Thyroid gland (tissue), 4 donors: Measurements from ENCODE around the gene ZDHHC22. TPM values are rescaled to one million over a fixed set of nuclear protein-coding genes. Genes with fewer than 3 reads are reported as not detected.
A peak's percentile ranks its signal among the peaks of the same experiment; 100 is the strongest.

Experiments
- DNase-seq, 2 donors: peaks; one replicate each; pipeline ENCODE4 v3.0.0-alpha.2; 2019
- H3K27ac ChIP-seq, 3 donors: fragments of 200-600 bp; sonication (generic); 1 replicate in 2 of 3; 2 replicates in 1 of 3; pipeline ENCODE4 v1.5.1; 2016 to 2019; ENCODE audit warnings: mild to moderate bottlenecking in 1 of 3, moderate library complexity in 1 of 3
- H3K27me3 ChIP-seq: fragments of 200-600 bp; sonication (generic); one replicate; pipeline ENCODE4 v1.5.1; 2019
- H3K36me3 ChIP-seq, 2 donors: fragments of 200-600 bp; sonication (generic); one replicate each; pipeline ENCODE4 v1.5.1; 2016 to 2019
- H3K4me1 ChIP-seq, 2 donors: fragments of 200-600 bp; sonication (generic); one replicate each; pipeline ENCODE4 v1.5.1; 2017 to 2019
- H3K4me3 ChIP-seq, 3 donors: fragments of 200-600 bp; sonication (generic); replicated peaks in 1 of 3; 1 replicate in 2 of 3; 2 replicates in 1 of 3; pipeline ENCODE4 v1.5.1; 2016; ENCODE audit warnings: mild to moderate bottlenecking in 1 of 3
- H3K9me3 ChIP-seq: fragments of 200-600 bp; sonication (generic); one replicate; pipeline ENCODE4 v1.5.1; 2017
- POLR2A ChIP-seq, 2 donors: fragments of 450-650 bp; IDR thresholded peaks; one replicate each; pipeline ENCODE4 v1.6.1; 2017; ENCODE audit warnings: antibody characterized with exemption in 2 of 2, mild to moderate bottlenecking in 2 of 2, moderate library complexity in 1 of 2
- WGBS, 2 donors: methylation state at CpG; one replicate each; pipeline ENCODE4 v1.1.5; 2017; 5-methylcytosine and 5-hydroxymethylcytosine counted together
- intact Hi-C: fragments of 100-400 bp; cut with DNase I; formaldehyde crosslinking; loops from one replicate; pipeline ENCODE4 v1.15.1; 2023
- total RNA-seq, 4 donors: library from RNA; depleted of rRNA; stranded (reverse); fragments of >200 nt; gene quantifications; one replicate each; pipeline ENCODE4 v1.2.3, GENCODE V29; 2016
- TF ChIP-seq, protein P1 (sequence below), 6 experiments: fragments of 200-600 bp in 3 of 6; fragments of 450-650 bp in 3 of 6; sonication (generic) in 3 of 6; IDR thresholded peaks; one replicate each; pipeline ENCODE4 v1.5.1; 2016 to 2019; ENCODE audit warnings: antibody characterized with exemption in 6 of 6, mild to moderate bottlenecking in 2 of 6, inconsistent platforms in 1 of 6, moderate library complexity in 1 of 6

The ZDHHC22 gene
- total RNA-seq, 4 donors from 2014 or later, result not detected

GRCh38 chr14:77094672-77095284, 46.8 kb downstream of the ZDHHC22 start:
- Histone ChIP-seq H3K27me3 (no peaks in the 10 kb centered on the region), H3K4me1 (peaks cover 15 to 20% of the 10 kb centered on the region in 2 donors), H3K9me3 (no peaks in the 10 kb centered on the region), H3K27ac (peak overlapping the region in 1 of 3 donors; percentile 15), H3K36me3 (no peaks in the 10 kb centered on the region), H3K4me3 (no peak overlapping the region)
- DNase-seq, result peak; percentile 78 to 84
- intact Hi-C loops, result no loop called here
- WGBS, 2 donors, result 22 to 24% methylated on average over 8 of the region's 8 CpGs
- no peak for TF ChIP-seq POLR2A (IDR thresholded peaks at IDR 0.05)
- TF ChIP-seq, protein P1, sequence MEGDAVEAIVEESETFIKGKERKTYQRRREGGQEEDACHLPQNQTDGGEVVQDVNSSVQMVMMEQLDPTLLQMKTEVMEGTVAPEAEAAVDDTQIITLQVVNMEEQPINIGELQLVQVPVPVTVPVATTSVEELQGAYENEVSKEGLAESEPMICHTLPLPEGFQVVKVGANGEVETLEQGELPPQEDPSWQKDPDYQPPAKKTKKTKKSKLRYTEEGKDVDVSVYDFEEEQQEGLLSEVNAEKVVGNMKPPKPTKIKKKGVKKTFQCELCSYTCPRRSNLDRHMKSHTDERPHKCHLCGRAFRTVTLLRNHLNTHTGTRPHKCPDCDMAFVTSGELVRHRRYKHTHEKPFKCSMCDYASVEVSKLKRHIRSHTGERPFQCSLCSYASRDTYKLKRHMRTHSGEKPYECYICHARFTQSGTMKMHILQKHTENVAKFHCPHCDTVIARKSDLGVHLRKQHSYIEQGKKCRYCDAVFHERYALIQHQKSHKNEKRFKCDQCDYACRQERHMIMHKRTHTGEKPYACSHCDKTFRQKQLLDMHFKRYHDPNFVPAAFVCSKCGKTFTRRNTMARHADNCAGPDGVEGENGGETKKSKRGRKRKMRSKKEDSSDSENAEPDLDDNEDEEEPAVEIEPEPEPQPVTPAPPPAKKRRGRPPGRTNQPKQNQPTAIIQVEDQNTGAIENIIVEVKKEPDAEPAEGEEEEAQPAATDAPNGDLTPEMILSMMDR (IDR thresholded peaks at IDR 0.05), result peak; percentile 44 to 83 (median 72)

DNA sequence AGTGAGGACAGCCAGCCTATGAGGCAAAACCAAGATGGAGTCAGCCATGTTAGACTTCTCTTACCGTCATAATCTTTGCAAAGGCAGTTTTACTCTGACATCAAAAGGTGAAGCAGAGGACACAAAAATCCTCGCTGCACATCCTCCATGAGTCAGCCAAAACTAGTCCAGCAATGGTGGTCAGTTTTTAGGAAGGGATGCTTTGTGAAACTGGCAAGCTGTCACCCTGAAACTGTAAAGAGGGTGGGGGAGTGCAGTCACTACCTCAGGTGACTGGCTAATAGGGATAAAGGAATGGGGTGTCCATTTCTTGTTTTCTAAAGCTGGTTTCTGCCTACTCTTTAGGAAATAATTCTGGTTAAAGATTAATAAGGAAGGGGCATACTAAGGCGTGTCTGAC, 48.9 kb downstream of the ZDHHC22 start:
- no peaks in the 10 kb centered on the region for H3K9me3 ChIP-seq
- H3K4me3 ChIP-seq, result no peak overlapping the region
- WGBS, 2 donors, result 91% methylated on average over 3 of the region's 3 CpGs
- H3K4me1 ChIP-seq, result peaks cover 20 to 24% of the 10 kb centered on the region in 2 donors
- no peak for DNase-seq
- H3K27ac ChIP-seq, result no peak overlapping the region
- H3K36me3 ChIP-seq, result no peaks in the 10 kb centered on the region
- H3K27me3 ChIP-seq, result no peaks in the 10 kb centered on the region
- intact Hi-C loops, result no loop called here
- TF ChIP-seq, protein P1 (IDR thresholded peaks at IDR 0.05), result no peak
- TF ChIP-seq POLR2A (IDR thresholded peaks at IDR 0.05), result no peak

GRCh38 chr14:77091518-77091917, 50.1 kb downstream of the ZDHHC22 start:
- H3K27ac ChIP-seq, result no peak overlapping the region
- no peak for DNase-seq
- intact Hi-C loops, result no loop called here
- H3K36me3 ChIP-seq, result no peaks in the 10 kb centered on the region
- H3K27me3 ChIP-seq, result no peaks in the 10 kb centered on the region
- peaks cover 14 to 28% of the 10 kb centered on the region in 2 donors for H3K4me1 ChIP-seq
- H3K9me3 ChIP-seq, result no peaks in the 10 kb centered on the region
- H3K4me3 ChIP-seq, result no peak overlapping the region
- TF ChIP-seq, protein P1 (IDR thresholded peaks at IDR 0.05), result no peak
- TF ChIP-seq POLR2A (IDR thresholded peaks at IDR 0.05), result no peak

GRCh38 chr14:77088645-77089044, 52.9 kb downstream of the ZDHHC22 start:
- intact Hi-C loops, result no loop called here
- Histone ChIP-seq H3K36me3 (no peaks in the 10 kb centered on the region), H3K4me1 (peaks cover 12 to 36% of the 10 kb centered on the region in 2 donors), H3K27me3 (no peaks in the 10 kb centered on the region), H3K9me3 (no peaks in the 10 kb centered on the region), H3K4me3 (no peak overlapping the region), H3K27ac (peak overlapping the region; percentile 43 to 68 (median 58))
- no peak for DNase-seq
- TF ChIP-seq, protein P1 (IDR thresholded peaks at IDR 0.05), result peak in 1 of 6 experiments; percentile 7
- no peak for TF ChIP-seq POLR2A (IDR thresholded peaks at IDR 0.05)
- WGBS, 2 donors, result 57 to 78% methylated on average over 2 of the region's 2 CpGs

- WGBS, 2 donors, result 34 to 43% methylated on average over 5 of the region's 5 CpGs
- Histone ChIP-seq H3K36me3 (no peaks in the 10 kb centered on the region), H3K9me3 (no peaks in the 10 kb centered on the region), H3K4me1 (peaks cover 12 to 36% of the 10 kb centered on the region in 2 donors), H3K27ac (peak overlapping the region; percentile 43 to 68 (median 58)), H3K27me3 (no peaks in the 10 kb centered on the region), H3K4me3 (no peak overlapping the region)
- peak; percentile 71 to 74 for DNase-seq
- intact Hi-C loops, result no loop called here
- TF ChIP-seq, protein P1 (IDR thresholded peaks at IDR 0.05), result no peak
- TF ChIP-seq POLR2A (IDR thresholded peaks at IDR 0.05), result peak in 1 of 2 donors; percentile 19
These were observed 53.4 kb downstream of the ZDHHC22 start for GRCh38 chr14:77088219-77088618.
